K562 (cell line): ENCODE measurements around the gene NISCH. TPM values are rescaled to one million over a fixed set of nuclear protein-coding genes. Genes with fewer than 3 reads are reported as not detected.

Experiments
- ATAC-seq: fragments of 200-7000 bp; cut with Tn5 transposase; 3 replicates; pipeline ENCODE4 v1.9.1; 2020; ENCODE audit warnings: moderate library complexity
- BruUV-seq: library from RNA; stranded (reverse); fragments of 400-500 nt; replicated peaks from 2 replicates; lab custom pipeline; 2021; lab: Mats Ljungman, UMichigan
- CTCF ChIA-PET: fragments of 300-600 bp; formaldehyde crosslinking; extraction: SDS; loops from one replicate; lab custom pipeline; 2021; ENCODE audit warnings: low intra/inter-chr PET ratio; lab: Yijun Ruan, JAX
- POLR2A ChIA-PET: fragments of 300-600, 350-650 bp; sonication (Branson Sonifier 250); formaldehyde crosslinking; extraction: SDS; loops from one replicate; lab custom pipeline; 2021; ENCODE audit warnings: antibody characterized with exemption, inconsistent platforms; lab: Yijun Ruan, JAX
- DNase-seq, 4 experiments: peaks; one replicate each; pipeline versions ENCODE4 v3.0.0 to v3.0.0-alpha.2; 2011 to 2018; ENCODE audit warnings: low spot score in 3 of 4, mixed read lengths in 3 of 4; ENCODE audit errors: extremely low read depth in 1 of 4
- FAIRE-seq: peaks from 2 replicates; lab custom pipeline; 2011; peaks lifted over from hg19 to GRCh38; lab: Jason Lieb, UNC
- H2AFZ ChIP-seq: 2 replicates; pipeline ENCODE4 v1.6.0; 2011; ENCODE audit warnings: low read depth, low read length, control low read depth, inconsistent platforms
- H3K27ac ChIP-seq: fragments of 200-600 bp; 3 replicates; pipeline ENCODE4 v1.8.0; 2011; ENCODE audit warnings: low read depth, mild to moderate bottlenecking, control low read depth, inconsistent platforms, low read length, moderate library complexity, mixed read lengths; ENCODE audit errors: extremely low read depth
- H3K27me3 ChIP-seq, 2 experiments: fragments of 300-600 bp in 1 of 2; 2 replicates in 1 of 2; 3 replicates in 1 of 2; pipeline versions ENCODE4 v1.6.0 to v1.8.0; 2011; ENCODE audit warnings: inconsistent platforms in 2 of 2, low read length in 2 of 2, mild to moderate bottlenecking in 1 of 2, mixed read lengths in 1 of 2, moderate library complexity in 1 of 2; ENCODE audit not compliant: control insufficient read depth in 2 of 2, insufficient read depth in 2 of 2
- H3K36me3 ChIP-seq: fragments of 300-600 bp; 3 replicates; pipeline ENCODE4 v1.8.0; 2011; ENCODE audit warnings: mild to moderate bottlenecking, low read length, inconsistent platforms; ENCODE audit not compliant: control insufficient read depth, insufficient read depth
- H3K4me1 ChIP-seq, 2 experiments: fragments of 200-600 bp in 1 of 2; replicated peaks in 1 of 2; 2 replicates in 1 of 2; 3 replicates in 1 of 2; pipeline versions ENCODE4 v1.5.1 to v1.8.0; 2011; ENCODE audit warnings: inconsistent platforms in 2 of 2, low read length in 2 of 2, mild to moderate bottlenecking in 1 of 2, mixed read lengths in 1 of 2, moderate library complexity in 1 of 2; ENCODE audit not compliant: control insufficient read depth in 2 of 2, insufficient read depth in 2 of 2
- H3K4me2 ChIP-seq: 2 replicates; pipeline ENCODE4 v1.6.1; 2011; ENCODE audit warnings: low read length, control low read depth, inconsistent platforms, mixed read lengths; ENCODE audit not compliant: insufficient read depth
- H3K4me3 ChIP-seq: fragments of 200-600 bp; sonication (generic), shearing (Covaris generic); 2 replicates; pipeline ENCODE4 v1.5.1; 2016; ENCODE audit warnings: control low read depth, inconsistent platforms
- H3K79me2 ChIP-seq: fragments of 200-600 bp; 3 replicates; pipeline ENCODE4 v1.8.0; 2011; ENCODE audit warnings: low read length, inconsistent platforms; ENCODE audit not compliant: control insufficient read depth, insufficient read depth
- H3K9ac ChIP-seq, 2 experiments: 2 replicates each; pipeline versions ENCODE4 v1.6.0 to v1.6.1; 2011; ENCODE audit warnings: low read depth in 2 of 2, low read length in 2 of 2, control low read depth in 1 of 2, inconsistent platforms in 1 of 2, mild to moderate bottlenecking in 1 of 2, mixed read lengths in 1 of 2; ENCODE audit not compliant: insufficient read depth in 1 of 2
- H3K9me1 ChIP-seq: one replicate; pipeline ENCODE4 v1.6.0; 2011; ENCODE audit warnings: inconsistent platforms, mild to moderate bottlenecking, low read length, moderate library complexity; ENCODE audit not compliant: control insufficient read depth, insufficient read depth
- H3K9me3 ChIP-seq: replicated peaks from 2 replicates; pipeline ENCODE4 v1.5.1; 2011; ENCODE audit warnings: low read depth, low read length, inconsistent platforms; ENCODE audit not compliant: control insufficient read depth, insufficient read depth
- H4K20me1 ChIP-seq: replicated peaks from 2 replicates; pipeline ENCODE4 v1.6.1; 2011; ENCODE audit warnings: low read length, inconsistent platforms, mixed read lengths; ENCODE audit not compliant: control insufficient read depth, insufficient read depth
- BCOR ChIP-seq: fragments of 450-650 bp; IDR thresholded peaks from 2 replicates; pipeline ENCODE4 v1.6.1; 2016
- ETS1 ChIP-seq: conservative IDR thresholded peaks from 2 replicates; pipeline ENCODE4 v1.6.1; 2011; ENCODE audit warnings: low read depth, mild to moderate bottlenecking, low read length; ENCODE audit not compliant: control insufficient read depth
- ETV5 ChIP-seq: sonication (generic); formaldehyde crosslinking; IDR thresholded peaks from 2 replicates; pipeline ENCODE4 v1.4.0; 2020; ENCODE audit warnings: low read depth, mild to moderate bottlenecking, missing genetic modification reagents
- GTF3C2 ChIP-seq: IDR thresholded peaks from 3 replicates; pipeline ENCODE4 v1.6.1; 2011; ENCODE audit warnings: borderline replicate concordance, mild to moderate bottlenecking, moderate library complexity; ENCODE audit not compliant: insufficient read length; ENCODE audit errors: extremely low read depth
- REST ChIP-seq, 2 experiments: fragments of 450-650 bp; formaldehyde crosslinking in 1 of 2; IDR thresholded peaks; 2 replicates each; pipeline versions ENCODE4 v1.4.0 to v1.6.1; 2014 to 2020; ENCODE audit warnings: mild to moderate bottlenecking in 2 of 2, borderline replicate concordance in 1 of 2, low read depth in 1 of 2
- YBX1 ChIP-seq: fragments of 450-650 bp; IDR thresholded peaks from 2 replicates; pipeline ENCODE4 v1.7.1; 2016; ENCODE audit warnings: mild to moderate bottlenecking
- WGBS: fragments of 100-300 bp; shearing (Covaris generic); methylation state at CpG from one replicate; pipeline ENCODE4 v1.1.6; 2016; ENCODE audit warnings: low coverage, mixed read lengths; ENCODE audit not compliant: insufficient coverage; ENCODE audit errors: missing lambda C conversion rate; 5-methylcytosine and 5-hydroxymethylcytosine counted together
- in situ Hi-C: fragments of 300-500 bp; cut with MboI; formaldehyde crosslinking; loops from 4 replicates; pipeline ENCODE4 v1.15.0; 2018; ENCODE audit warnings: inconsistent platforms, mixed read lengths
- intact Hi-C: fragments of 100-400 bp; cut with micrococcal nuclease; formaldehyde crosslinking; loops from 2 replicates; pipeline ENCODE4 v1.14.2; 2022
- polyA plus RNA-seq, 8 experiments: library from polyadenylated mRNA; depleted of rRNA in 4 of 8; stranded (reverse) in 5 of 8; unstranded in 3 of 8; fragments of >200 nt; fragmentation: Nextera tagmentation in 2 of 8; fragmentation: Illumina TruSeq in 1 of 8; extraction: Ambion mirVana in 2 of 8; extraction: Trizol in 1 of 8; gene quantifications; 2 replicates each; pipeline versions ENCODE4 v1.2.1 to v1.2.3, GENCODE V29; 2011 to 2014; ENCODE audit warnings: inconsistent platforms in 1 of 8, missing spikeins in 1 of 8
- total RNA-seq, 7 experiments: library from RNA; depleted of rRNA in 6 of 7; stranded (reverse); fragments of >200 nt in 6 of 7; fragmentation: Illumina TruSeq in 2 of 7; extraction: Trizol in 2 of 7; gene quantifications; 2 replicates each; pipeline versions ENCODE4 v1.2.1 to v1.2.3, GENCODE V29; 2011 to 2021; ENCODE audit warnings: low replicate concordance in 1 of 7

The NISCH gene
- total and polyA plus RNA-seq, 9 of the 15 experiments (the other 6 are each of a cell fraction or from before 2014, with no cell fraction given): 0.44 to 43.5 (median 23.4) TPM

- no peaks in the 10 kb centered on the region for H4K20me1 ChIP-seq
- no peaks in the 10 kb centered on the region for H3K79me2 ChIP-seq
- no peak overlapping the region for H3K4me2 ChIP-seq
- H2AFZ ChIP-seq: no peak overlapping the region
- ChIA-PET CTCF (no interaction called here), POLR2A (interaction anchor here (1.0 kb wide), 1 partner anchor 28 kb away, joined by 4 read pairs; no protein-coding TSS in a partner anchor)
- peaks cover 0 to 30% of the 10 kb centered on the region in 2 experiments; a peak in 2 of 5 replicates for H3K4me1 ChIP-seq
- H3K9ac ChIP-seq: peak overlapping the region in 1 of 2 experiments; percentile 17; a peak in 1 of 4 replicates
- H3K9me1 ChIP-seq: no peaks in the 10 kb centered on the region
- no peaks in the 10 kb centered on the region for H3K36me3 ChIP-seq
- no TSS peak for BruUV-seq
- H3K27me3 ChIP-seq: peaks cover 0 to 4% of the 10 kb centered on the region in 2 experiments; a peak in 1 of 5 replicates
- in situ Hi-C loops (loop anchor here (10.0 kb wide), 1 partner anchor 145 kb away; no protein-coding TSS in a partner anchor), intact Hi-C loops (no loop called here)
- no peak for FAIRE-seq
- 25% methylated on average over 8 of the region's 16 CpGs for whole genome bisulfite sequencing
- H3K4me3 ChIP-seq: no peak overlapping the region
- H3K27ac ChIP-seq: no peak overlapping the region
- ATAC-seq: no peak
- no peaks in the 10 kb centered on the region for H3K9me3 ChIP-seq
- no peak for DNase-seq
- TF ChIP-seq ETV5 (CRISPR knock-in tag) (no peak), GTF3C2 (no peak), BCOR (no peak), YBX1 (no peak), ETS1 (no peak), REST (IDR thresholded peaks at IDR 0.05; ENCODE audit: borderline replicate concordance) (no peak), REST (CRISPR knock-in tag; IDR thresholded peaks at IDR 0.05; ENCODE audit: low read depth) (no peak)
Measured at GRCh38 chr3:52439426-52440248, 15.8 kb upstream of the NISCH start.
